AG04450 (cell line): ENCODE measurements around the gene NDRG4. TPM values are rescaled to one million over a fixed set of nuclear protein-coding genes. Genes with fewer than 3 reads are reported as not detected.

Experiments used
- CTCF ChIA-PET: fragments of 300-600, 350-600 bp; formaldehyde crosslinking; extraction: SDS; loops from one replicate; lab custom pipeline; 2022; ENCODE audit warnings: antibody characterized with exemption, inconsistent platforms; lab: Charles Lee
- POLR2A ChIA-PET: fragments of 350-600 bp; formaldehyde crosslinking; extraction: SDS; loops from one replicate; lab custom pipeline; 2021; ENCODE audit warnings: antibody characterized with exemption, inconsistent platforms; lab: Yijun Ruan, JAX
- DNase-seq: peaks from one replicate; pipeline ENCODE4 v3.0.0-alpha.2; 2011; ENCODE audit warnings: low read depth, low spot score
- H3K27ac ChIP-seq: one replicate; pipeline ENCODE4 v1.5.1; 2012; ENCODE audit warnings: low read depth, low read length, control low read depth
- H3K27me3 ChIP-seq: one replicate; pipeline ENCODE4 v1.6.0; 2012; ENCODE audit warnings: low read length; ENCODE audit not compliant: control insufficient read depth, insufficient read depth
- H3K4me3 ChIP-seq: 2 replicates; pipeline ENCODE4 v1.5.1; 2011; ENCODE audit warnings: mild to moderate bottlenecking, low read depth, low read length, control low read depth
- H3K9me3 ChIP-seq: 2 replicates; pipeline ENCODE4 v1.5.1; 2012; ENCODE audit warnings: low read length; ENCODE audit not compliant: control insufficient read depth, insufficient read depth
- CTCF ChIP-seq: IDR thresholded peaks from 2 replicates; pipeline ENCODE4 v1.5.1; 2011; ENCODE audit warnings: low read depth, low read length, control low read depth, inconsistent platforms
- polyA plus RNA-seq: library from polyadenylated mRNA; depleted of rRNA; stranded (reverse); fragments of >200 nt; gene quantifications from 2 replicates; pipeline ENCODE4 v1.2.3, GENCODE V29; 2011

The NDRG4 gene
- polyA plus RNA-seq, 1 experiment, result 24.3 TPM

DNA sequence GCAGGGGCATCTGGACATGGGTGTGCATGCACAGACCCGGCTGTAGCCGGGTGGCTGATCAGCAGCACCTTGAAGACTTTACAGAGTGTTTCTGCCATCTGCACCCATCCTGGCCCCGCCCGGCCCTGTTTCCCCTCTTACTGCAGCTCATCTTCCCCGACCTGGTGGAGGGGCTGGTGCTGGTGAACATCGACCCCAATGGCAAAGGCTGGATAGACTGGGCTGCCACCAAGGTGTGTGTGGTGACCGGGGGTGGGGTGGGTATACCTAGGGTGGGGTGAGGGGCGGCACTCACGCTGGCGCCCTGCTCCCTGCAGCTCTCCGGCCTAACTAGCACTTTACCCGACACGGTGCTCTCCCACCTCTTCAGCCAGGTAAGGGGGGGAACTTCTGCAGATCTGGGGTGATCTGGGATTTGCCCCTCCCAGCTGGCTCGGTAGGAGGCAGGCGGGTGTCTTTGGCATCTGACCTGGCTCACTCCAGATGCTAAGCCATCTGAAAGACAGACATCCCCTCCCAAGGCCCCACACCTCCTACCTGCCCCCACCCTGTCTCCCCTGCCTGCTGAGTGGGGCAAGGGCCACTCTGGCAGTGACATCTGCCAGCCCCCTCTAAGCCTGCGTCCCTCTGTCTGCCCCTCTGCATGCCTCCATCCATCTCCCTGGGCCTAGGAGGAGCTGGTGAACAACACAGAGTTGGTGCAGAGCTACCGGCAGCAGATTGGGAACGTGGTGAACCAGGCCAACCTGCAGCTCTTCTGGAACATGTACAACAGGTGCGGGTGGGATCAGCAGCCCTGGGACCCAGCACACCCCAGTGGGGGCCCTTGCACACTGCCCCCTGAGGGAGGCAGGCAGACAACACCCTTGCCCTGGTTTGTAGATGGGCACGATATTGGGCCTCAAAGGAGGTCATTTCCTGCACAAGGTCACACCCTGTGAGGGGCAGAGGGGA is 6.6 kb downstream of the NDRG4 start:
- POLR2A ChIA-PET, result no interaction called here
- Histone ChIP-seq H3K4me3 (no peak overlapping the region), H3K27me3 (no peaks in the 10 kb centered on the region), H3K27ac (no peak overlapping the region), H3K9me3 (no peaks in the 10 kb centered on the region)
- CTCF ChIA-PET, result interaction anchor here (0.6 to 1.5 kb wide), 3 partner anchors 11 to 380 kb away, joined by 3 to 7 read pairs (median 5); no protein-coding TSS in a partner anchor
- TF ChIP-seq CTCF, result no peak
- no peak for DNase-seq

DNA sequence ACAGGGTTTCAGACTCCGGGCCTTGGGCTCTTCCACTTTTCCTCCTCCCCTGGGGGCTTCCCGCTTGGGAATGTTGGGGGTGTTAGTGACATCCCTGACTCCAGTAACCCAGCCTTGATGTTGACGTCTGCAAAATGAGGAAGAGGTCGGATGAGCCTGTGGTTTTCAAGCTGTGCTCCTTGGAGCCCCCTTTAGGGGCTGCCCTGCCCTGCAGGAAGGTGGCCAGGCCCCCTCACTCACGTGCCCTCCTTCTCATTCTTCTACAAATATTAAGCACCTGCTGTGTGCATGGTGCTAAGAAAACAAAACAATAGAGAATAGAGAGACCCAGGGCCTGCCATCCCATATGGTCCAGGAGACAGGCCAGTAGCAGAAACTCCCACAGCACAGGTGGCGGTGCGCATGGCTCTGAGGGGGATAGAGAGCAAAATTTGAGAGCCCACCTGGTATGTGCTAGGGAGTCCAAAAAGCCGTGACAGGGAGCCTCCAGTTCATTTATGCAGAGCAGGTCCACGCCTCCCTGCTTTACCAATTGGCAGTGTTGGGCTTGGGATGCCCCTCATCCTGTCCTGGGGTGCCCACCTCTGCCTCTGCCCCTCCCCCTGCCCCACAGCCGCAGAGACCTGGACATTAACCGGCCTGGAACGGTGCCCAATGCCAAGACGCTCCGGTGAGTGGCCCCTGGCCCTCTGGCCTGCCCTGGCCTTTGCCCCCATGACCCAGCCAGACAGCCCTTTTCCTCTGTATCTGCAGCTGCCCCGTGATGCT is 7.4 kb downstream of the NDRG4 start:
- no peak for DNase-seq
- Histone ChIP-seq H3K4me3 (no peak overlapping the region), H3K27ac (no peak overlapping the region), H3K9me3 (no peaks in the 10 kb centered on the region), H3K27me3 (no peaks in the 10 kb centered on the region)
- ChIA-PET CTCF (no interaction called here), POLR2A (no interaction called here)
- TF ChIP-seq CTCF, result no peak

- no peak for DNase-seq
- Histone ChIP-seq H3K4me3 (no peak overlapping the region), H3K9me3 (no peaks in the 10 kb centered on the region), H3K27ac (no peak overlapping the region), H3K27me3 (no peaks in the 10 kb centered on the region)
- no peak for TF ChIP-seq CTCF
- ChIA-PET CTCF (no interaction called here), POLR2A (interaction anchor here (0.7 kb wide), 1 partner anchor 8 kb away, joined by 3 read pairs; the partner anchor contains the start of gene NDRG4)
These were observed 8.2 kb downstream of the NDRG4 start for GRCh38 chr16:58507963-58508670.

DNA sequence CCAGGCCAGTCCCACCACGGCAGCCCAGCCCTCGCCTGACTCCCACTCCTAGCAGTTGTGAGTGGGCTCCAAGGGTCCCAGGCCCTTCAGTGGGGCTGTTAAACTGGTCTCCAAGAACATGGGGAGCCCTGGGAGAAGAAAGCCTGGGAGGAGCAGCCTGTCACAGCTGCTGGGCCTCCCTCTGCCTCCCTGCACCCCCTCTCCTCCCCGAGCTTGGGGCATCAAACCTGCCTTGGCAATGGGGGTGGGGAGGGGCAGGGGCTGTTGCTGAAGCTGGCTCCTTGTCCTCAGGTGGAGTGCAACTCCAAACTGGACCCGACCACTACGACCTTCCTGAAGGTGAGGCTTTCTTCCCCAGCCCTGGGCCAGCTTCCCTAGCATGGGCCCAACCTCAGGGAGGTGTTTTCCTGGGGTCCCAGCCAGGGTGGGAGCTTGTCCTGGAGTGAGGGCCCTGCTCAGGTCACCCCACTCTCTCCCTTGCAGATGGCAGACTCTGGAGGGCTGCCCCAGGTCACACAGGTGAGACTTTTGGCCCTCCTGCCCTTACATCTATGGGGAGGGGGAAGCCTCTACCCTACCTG is 8.8 kb downstream of the NDRG4 start:
- H3K9me3 ChIP-seq, result no peaks in the 10 kb centered on the region
- ChIA-PET POLR2A (interaction anchor here (0.7 kb wide), 1 partner anchor 9 kb away, joined by 3 read pairs; the partner anchor contains the start of gene NDRG4), CTCF (no interaction called here)
- H3K27ac ChIP-seq, result no peak overlapping the region
- no peak overlapping the region for H3K4me3 ChIP-seq
- H3K27me3 ChIP-seq, result no peaks in the 10 kb centered on the region
- no peak for TF ChIP-seq CTCF
- DNase-seq, result no peak
